Neural cell (in vitro differentiated cells): Measurements from ENCODE around the gene ACTG1. TPM values are rescaled to one million over a fixed set of nuclear protein-coding genes. Genes with fewer than 3 reads are reported as not detected.

Experiments used
- H2AFZ ChIP-seq: fragments of 200-600, 300-800 bp; sonication (generic), shearing (Covaris generic); 2 replicates; pipeline ENCODE4 v1.6.0; 2014; ENCODE audit warnings: low read depth, mild to moderate bottlenecking, antibody characterized with exemption, low read length, moderate library complexity
- H3F3A ChIP-seq: fragments of 200-600 bp; shearing (Covaris generic); 2 replicates; pipeline ENCODE4 v1.6.1; 2016; ENCODE audit warnings: mild to moderate bottlenecking, moderate library complexity, mixed read lengths, antibody characterized with exemption, low read length; ENCODE audit not compliant: insufficient read depth, poor library complexity, severe bottlenecking
- H3K27ac ChIP-seq: fragments of 200-600, 300-800 bp; sonication (generic), shearing (Covaris generic); 2 replicates; pipeline ENCODE4 v1.5.1; 2014; ENCODE audit warnings: mild to moderate bottlenecking, low read length, moderate library complexity
- H3K27me3 ChIP-seq: fragments of 300-800, 200-600 bp; sonication (generic), shearing (Covaris generic); 2 replicates; pipeline ENCODE4 v1.6.0; 2014; ENCODE audit warnings: mild to moderate bottlenecking, low read depth, low read length, moderate library complexity; ENCODE audit not compliant: insufficient read depth
- H3K36me3 ChIP-seq: fragments of 300-800, 200-600 bp; sonication (generic), shearing (Covaris generic); 2 replicates; pipeline ENCODE4 v1.5.1; 2014; ENCODE audit warnings: mild to moderate bottlenecking, antibody characterized with exemption, low read length, moderate library complexity; ENCODE audit not compliant: insufficient read depth
- H3K4me2 ChIP-seq: fragments of 300-800, 200-600 bp; sonication (generic), shearing (Covaris generic); 2 replicates; pipeline ENCODE4 v1.6.0; 2014; ENCODE audit warnings: mild to moderate bottlenecking, low read length
- H3K4me3 ChIP-seq: fragments of 300-800, 200-600 bp; sonication (generic), shearing (Covaris generic); 2 replicates; pipeline ENCODE4 v1.5.1; 2014; ENCODE audit warnings: mild to moderate bottlenecking, low read length, moderate library complexity
- H3K79me2 ChIP-seq: fragments of 200-600 bp; shearing (Covaris generic); replicated peaks from 2 replicates; pipeline ENCODE4 v1.6.0; 2014; ENCODE audit warnings: mild to moderate bottlenecking, low read length, moderate library complexity; ENCODE audit not compliant: insufficient read depth
- H3K9ac ChIP-seq: fragments of 300-800, 200-600 bp; sonication (generic), shearing (Covaris generic); 2 replicates; pipeline ENCODE4 v1.6.1; 2016; ENCODE audit warnings: mild to moderate bottlenecking, low read length, mixed read lengths
- H3K9me2 ChIP-seq: fragments of 200-600 bp; shearing (Covaris generic); 2 replicates; pipeline ENCODE4 v1.6.1; 2016; ENCODE audit warnings: mild to moderate bottlenecking, low read length, mixed read lengths; ENCODE audit not compliant: insufficient read depth
- H3K9me3 ChIP-seq: fragments of 200-600, 300-800 bp; sonication (generic), shearing (Covaris generic); 2 replicates; pipeline ENCODE4 v1.6.1; 2016; ENCODE audit warnings: mild to moderate bottlenecking, mixed run types, low read length, moderate library complexity, mixed read lengths
- H4K20me1 ChIP-seq: fragments of 200-600 bp; shearing (Covaris generic); 2 replicates; pipeline ENCODE4 v1.6.1; 2016; ENCODE audit warnings: mild to moderate bottlenecking, mixed run types; ENCODE audit not compliant: insufficient read depth
- CTCF ChIP-seq: fragments of 450-650 bp; IDR thresholded peaks from 2 replicates; pipeline ENCODE4 v1.5.1; 2014; ENCODE audit warnings: antibody characterized with exemption, mild to moderate bottlenecking, moderate library complexity; ENCODE audit not compliant: poor library complexity, severe bottlenecking
- EP300 ChIP-seq: fragments of 450-650 bp; conservative IDR thresholded peaks from 2 replicates; pipeline ENCODE4 v1.6.1; 2014; ENCODE audit warnings: antibody characterized with exemption, mild to moderate bottlenecking, moderate library complexity; ENCODE audit not compliant: poor library complexity, severe bottlenecking
- EZH2 ChIP-seq: fragments of 200-600, 300-800 bp; shearing (Covaris generic), sonication (generic); IDR thresholded peaks from 2 replicates; pipeline ENCODE4 v1.6.1; 2014; ENCODE audit warnings: antibody characterized with exemption, low read length, borderline replicate concordance, mild to moderate bottlenecking; ENCODE audit not compliant: insufficient read depth, poor library complexity, severe bottlenecking
- MXI1 ChIP-seq: fragments of 450-650 bp; conservative IDR thresholded peaks from 2 replicates; pipeline ENCODE4 v1.6.1; 2014; ENCODE audit warnings: antibody characterized with exemption, mild to moderate bottlenecking; ENCODE audit not compliant: poor library complexity, severe bottlenecking
- POLR2AphosphoS5 ChIP-seq: IDR thresholded peaks from 2 replicates; pipeline ENCODE4 v1.6.1; 2012
- RAD21 ChIP-seq: fragments of 450-650 bp; conservative IDR thresholded peaks from 2 replicates; pipeline ENCODE4 v1.6.1; 2014; ENCODE audit warnings: antibody characterized with exemption, mild to moderate bottlenecking, moderate library complexity
- SMC3 ChIP-seq: fragments of 450-650 bp; conservative IDR thresholded peaks from 2 replicates; pipeline ENCODE4 v1.6.1; 2014; ENCODE audit warnings: antibody characterized with exemption, mild to moderate bottlenecking, moderate library complexity; ENCODE audit not compliant: poor library complexity
- TAF1 ChIP-seq: IDR thresholded peaks from 2 replicates; pipeline ENCODE4 v1.6.1; 2012; ENCODE audit warnings: low read depth
- polyA plus RNA-seq: library from polyadenylated mRNA; depleted of rRNA; stranded (reverse); fragments of >200 nt; gene quantifications from 2 replicates; pipeline ENCODE4 v1.2.3, GENCODE V29; 2014
- TF ChIP-seq, protein P1 (sequence below): IDR thresholded peaks from 2 replicates; pipeline ENCODE4 v1.6.1; 2012; ENCODE audit warnings: borderline replicate concordance

Gene ACTG1
- polyA plus RNA-seq, 1 donor from 2014 or later, result 9,187 TPM

GRCh38 chr17:81517009-81517338, 4.4 kb upstream of the ACTG1 start:
- H3K9me2 ChIP-seq, result no peaks in the 10 kb centered on the region
- H3F3A ChIP-seq, result peaks cover 9% of the 10 kb centered on the region
- H4K20me1 ChIP-seq, result peaks cover 4% of the 10 kb centered on the region
- no peak overlapping the region for H3K9ac ChIP-seq
- peaks cover 30% of the 10 kb centered on the region for H3K27me3 ChIP-seq
- no peaks in the 10 kb centered on the region for H3K9me3 ChIP-seq
- H3K79me2 ChIP-seq, result peaks cover 47% of the 10 kb centered on the region
- H3K4me2 ChIP-seq, result no peak overlapping the region
- TF ChIP-seq POLR2AphosphoS5, result no peak
- TF ChIP-seq, protein P1, sequence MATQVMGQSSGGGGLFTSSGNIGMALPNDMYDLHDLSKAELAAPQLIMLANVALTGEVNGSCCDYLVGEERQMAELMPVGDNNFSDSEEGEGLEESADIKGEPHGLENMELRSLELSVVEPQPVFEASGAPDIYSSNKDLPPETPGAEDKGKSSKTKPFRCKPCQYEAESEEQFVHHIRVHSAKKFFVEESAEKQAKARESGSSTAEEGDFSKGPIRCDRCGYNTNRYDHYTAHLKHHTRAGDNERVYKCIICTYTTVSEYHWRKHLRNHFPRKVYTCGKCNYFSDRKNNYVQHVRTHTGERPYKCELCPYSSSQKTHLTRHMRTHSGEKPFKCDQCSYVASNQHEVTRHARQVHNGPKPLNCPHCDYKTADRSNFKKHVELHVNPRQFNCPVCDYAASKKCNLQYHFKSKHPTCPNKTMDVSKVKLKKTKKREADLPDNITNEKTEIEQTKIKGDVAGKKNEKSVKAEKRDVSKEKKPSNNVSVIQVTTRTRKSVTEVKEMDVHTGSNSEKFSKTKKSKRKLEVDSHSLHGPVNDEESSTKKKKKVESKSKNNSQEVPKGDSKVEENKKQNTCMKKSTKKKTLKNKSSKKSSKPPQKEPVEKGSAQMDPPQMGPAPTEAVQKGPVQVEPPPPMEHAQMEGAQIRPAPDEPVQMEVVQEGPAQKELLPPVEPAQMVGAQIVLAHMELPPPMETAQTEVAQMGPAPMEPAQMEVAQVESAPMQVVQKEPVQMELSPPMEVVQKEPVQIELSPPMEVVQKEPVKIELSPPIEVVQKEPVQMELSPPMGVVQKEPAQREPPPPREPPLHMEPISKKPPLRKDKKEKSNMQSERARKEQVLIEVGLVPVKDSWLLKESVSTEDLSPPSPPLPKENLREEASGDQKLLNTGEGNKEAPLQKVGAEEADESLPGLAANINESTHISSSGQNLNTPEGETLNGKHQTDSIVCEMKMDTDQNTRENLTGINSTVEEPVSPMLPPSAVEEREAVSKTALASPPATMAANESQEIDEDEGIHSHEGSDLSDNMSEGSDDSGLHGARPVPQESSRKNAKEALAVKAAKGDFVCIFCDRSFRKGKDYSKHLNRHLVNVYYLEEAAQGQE, result no peak
- TF ChIP-seq EP300, result no peak
- no peak for TF ChIP-seq TAF1
- TF ChIP-seq RAD21, result no peak
- TF ChIP-seq CTCF, result no peak
- H3K36me3 ChIP-seq, result no peaks in the 10 kb centered on the region
- H2AFZ ChIP-seq, result no peak overlapping the region
- H3K27ac ChIP-seq, result no peak overlapping the region
- no peak overlapping the region for H3K4me3 ChIP-seq

DNA sequence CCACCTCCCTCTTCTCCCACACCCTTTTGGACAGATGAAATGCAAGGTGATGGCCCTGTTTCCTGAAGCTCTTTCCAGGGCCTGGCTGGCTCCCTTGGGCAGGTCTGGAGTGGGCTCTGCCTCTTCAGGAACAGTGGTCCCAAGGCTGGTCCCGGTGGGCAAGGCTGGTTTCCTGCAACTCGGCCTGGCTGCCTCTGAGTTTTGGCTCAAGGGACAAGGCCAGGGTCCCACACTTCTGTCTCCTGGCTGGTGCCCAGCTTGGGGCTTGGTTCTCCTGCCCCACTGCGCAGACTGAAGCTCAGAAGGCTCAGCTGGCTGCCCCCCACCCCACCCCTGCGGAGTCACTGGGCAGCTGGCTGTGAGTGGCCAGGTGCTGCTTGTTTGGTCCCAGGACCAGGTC, 3.8 kb upstream of the ACTG1 start:
- no peak overlapping the region for H3K9ac ChIP-seq
- peaks cover 9% of the 10 kb centered on the region for H3F3A ChIP-seq
- H3K36me3 ChIP-seq, result peaks cover 3% of the 10 kb centered on the region
- no peak for TF ChIP-seq RAD21
- TF ChIP-seq, protein P1, result no peak
- TF ChIP-seq SMC3, result no peak
- no peak for TF ChIP-seq POLR2AphosphoS5
- TF ChIP-seq EP300, result no peak
- TF ChIP-seq EZH2, result no peak
- no peak for TF ChIP-seq MXI1
- no peak for TF ChIP-seq CTCF
- TF ChIP-seq TAF1, result no peak
- no peaks in the 10 kb centered on the region for H3K9me2 ChIP-seq
- no peak overlapping the region for H3K27ac ChIP-seq
- H3K4me3 ChIP-seq, result peak overlapping the region; percentile 92
- H3K79me2 ChIP-seq, result peaks cover 52% of the 10 kb centered on the region
- no peaks in the 10 kb centered on the region for H3K9me3 ChIP-seq
- H2AFZ ChIP-seq, result no peak overlapping the region
- peaks cover 30% of the 10 kb centered on the region for H3K27me3 ChIP-seq
- peaks cover 10% of the 10 kb centered on the region for H4K20me1 ChIP-seq
- H3K4me2 ChIP-seq, result no peak overlapping the region
